ENCODE measurements around the gene CCDC122.

CCDC122 gene

GRCh38 chr13:43911871-43912270 lies 32.3 kb upstream of the CCDC122 start:
- no peak for DNase-seq (ENCODE audit: low read depth, low spot score)
- Histone ChIP-seq H3K4me3 (ENCODE audit: insufficient read length, low read depth) (no peak overlapping the region), H3K9ac (ENCODE audit: insufficient read length, low read depth) (no peak overlapping the region), H3K36me3 (ENCODE audit: insufficient read depth, insufficient read length, low read length) (no peaks in the 10 kb centered on the region), H3K4me1 (ENCODE audit: insufficient read depth, insufficient read length) (no peaks in the 10 kb centered on the region), H3K27me3 (ENCODE audit: insufficient read depth, insufficient read length) (no peaks in the 10 kb centered on the region), H3K9me3 (ENCODE audit: insufficient read depth, low read length) (no peaks in the 10 kb centered on the region)
- TF ChIP-seq ZNF274 (IDR thresholded peaks at IDR 0.05; ENCODE audit: low read depth, low read length) = no peak
- TF ChIP-seq YY1 (IDR thresholded peaks at IDR 0.05; ENCODE audit: insufficient read depth, insufficient read length) = no peak
- TF ChIP-seq SUZ12 (IDR thresholded peaks at IDR 0.05; ENCODE audit: extremely low read depth, insufficient read depth, insufficient read length) = no peak

GRCh38 chr13:43911278-43911677 lies 31.7 kb upstream of the CCDC122 start:
- Histone ChIP-seq H3K36me3 (ENCODE audit: insufficient read depth, insufficient read length, low read length) (no peaks in the 10 kb centered on the region), H3K4me1 (ENCODE audit: insufficient read depth, insufficient read length) (no peaks in the 10 kb centered on the region), H3K9me3 (ENCODE audit: insufficient read depth, low read length) (no peaks in the 10 kb centered on the region), H3K27me3 (ENCODE audit: insufficient read depth, insufficient read length) (no peaks in the 10 kb centered on the region), H3K9ac (ENCODE audit: insufficient read length, low read depth) (no peak overlapping the region), H3K4me3 (ENCODE audit: insufficient read length, low read depth) (no peak overlapping the region)
- no peak for TF ChIP-seq SUZ12 (IDR thresholded peaks at IDR 0.05; ENCODE audit: extremely low read depth, insufficient read depth, insufficient read length)
- no peak for TF ChIP-seq ZNF274 (IDR thresholded peaks at IDR 0.05; ENCODE audit: low read depth, low read length)
- TF ChIP-seq YY1 (IDR thresholded peaks at IDR 0.05; ENCODE audit: insufficient read depth, insufficient read length) = no peak
- DNase-seq (ENCODE audit: low read depth, low spot score) = no peak

GRCh38 chr13:43910856-43911255 lies 31.3 kb upstream of the CCDC122 start:
- Histone ChIP-seq H3K4me1 (ENCODE audit: insufficient read depth, insufficient read length) (no peaks in the 10 kb centered on the region), H3K36me3 (ENCODE audit: insufficient read depth, insufficient read length, low read length) (no peaks in the 10 kb centered on the region), H3K9me3 (ENCODE audit: insufficient read depth, low read length) (no peaks in the 10 kb centered on the region), H3K4me3 (ENCODE audit: insufficient read length, low read depth) (no peak overlapping the region), H3K27me3 (ENCODE audit: insufficient read depth, insufficient read length) (no peaks in the 10 kb centered on the region), H3K9ac (ENCODE audit: insufficient read length, low read depth) (no peak overlapping the region)
- TF ChIP-seq ZNF274 (IDR thresholded peaks at IDR 0.05; ENCODE audit: low read depth, low read length) (no peak), YY1 (IDR thresholded peaks at IDR 0.05; ENCODE audit: insufficient read depth, insufficient read length) (no peak), SUZ12 (IDR thresholded peaks at IDR 0.05; ENCODE audit: extremely low read depth, insufficient read depth, insufficient read length) (no peak)
- DNase-seq (ENCODE audit: low read depth, low spot score) = no peak

GRCh38 chr13:43908156-43909126 lies 28.9 kb upstream of the CCDC122 start:
- no peak for DNase-seq (ENCODE audit: low read depth, low spot score)
- TF ChIP-seq ZNF274 (IDR thresholded peaks at IDR 0.05; ENCODE audit: low read depth, low read length) = no peak
- TF ChIP-seq YY1 (IDR thresholded peaks at IDR 0.05; ENCODE audit: insufficient read depth, insufficient read length) = no peak
- TF ChIP-seq SUZ12 (IDR thresholded peaks at IDR 0.05; ENCODE audit: extremely low read depth, insufficient read depth, insufficient read length) = no peak
- no peaks in the 10 kb centered on the region for H3K9me3 ChIP-seq (ENCODE audit: insufficient read depth, low read length)
- H3K9ac ChIP-seq (ENCODE audit: insufficient read length, low read depth) = no peak overlapping the region
- no peaks in the 10 kb centered on the region for H3K4me1 ChIP-seq (ENCODE audit: insufficient read depth, insufficient read length)
- H3K4me3 ChIP-seq (ENCODE audit: insufficient read length, low read depth) = no peak overlapping the region
- H3K36me3 ChIP-seq (ENCODE audit: insufficient read depth, insufficient read length, low read length) = no peaks in the 10 kb centered on the region
- H3K27me3 ChIP-seq (ENCODE audit: insufficient read depth, insufficient read length) = no peaks in the 10 kb centered on the region

GRCh38 chr13:43905435-43906031 lies 26.0 kb upstream of the CCDC122 start:
- H3K9ac ChIP-seq (ENCODE audit: insufficient read length, low read depth) = no peak overlapping the region
- no peak overlapping the region for H3K4me3 ChIP-seq (ENCODE audit: insufficient read length, low read depth)
- H3K9me3 ChIP-seq (ENCODE audit: insufficient read depth, low read length) = no peaks in the 10 kb centered on the region
- no peaks in the 10 kb centered on the region for H3K4me1 ChIP-seq (ENCODE audit: insufficient read depth, insufficient read length)
- no peak for TF ChIP-seq YY1 (IDR thresholded peaks at IDR 0.05; ENCODE audit: insufficient read depth, insufficient read length)
- TF ChIP-seq ZNF274 (IDR thresholded peaks at IDR 0.05; ENCODE audit: low read depth, low read length) = no peak
- no peak for TF ChIP-seq SUZ12 (IDR thresholded peaks at IDR 0.05; ENCODE audit: extremely low read depth, insufficient read depth, insufficient read length)
- no peaks in the 10 kb centered on the region for H3K27me3 ChIP-seq (ENCODE audit: insufficient read depth, insufficient read length)
- no peaks in the 10 kb centered on the region for H3K36me3 ChIP-seq (ENCODE audit: insufficient read depth, insufficient read length, low read length)
- peak; percentile 49 for DNase-seq (ENCODE audit: low read depth, low spot score)

- Histone ChIP-seq H3K27me3 (ENCODE audit: insufficient read depth, insufficient read length) (no peaks in the 10 kb centered on the region), H3K36me3 (ENCODE audit: insufficient read depth, insufficient read length, low read length) (no peaks in the 10 kb centered on the region), H3K9me3 (ENCODE audit: insufficient read depth, low read length) (no peaks in the 10 kb centered on the region), H3K4me1 (ENCODE audit: insufficient read depth, insufficient read length) (no peaks in the 10 kb centered on the region), H3K9ac (ENCODE audit: insufficient read length, low read depth) (no peak overlapping the region), H3K4me3 (ENCODE audit: insufficient read length, low read depth) (no peak overlapping the region)
- DNase-seq (ENCODE audit: low read depth, low spot score) = no peak
- no peak for TF ChIP-seq SUZ12 (IDR thresholded peaks at IDR 0.05; ENCODE audit: extremely low read depth, insufficient read depth, insufficient read length)
- TF ChIP-seq YY1 (IDR thresholded peaks at IDR 0.05; ENCODE audit: insufficient read depth, insufficient read length) = no peak
- TF ChIP-seq ZNF274 (IDR thresholded peaks at IDR 0.05; ENCODE audit: low read depth, low read length) = no peak
These were observed 16.4 kb upstream of the CCDC122 start for GRCh38 chr13:43895940-43896339.

- H3K4me3 ChIP-seq (ENCODE audit: insufficient read length, low read depth) = no peak overlapping the region
- no peak overlapping the region for H3K9ac ChIP-seq (ENCODE audit: insufficient read length, low read depth)
- H3K36me3 ChIP-seq (ENCODE audit: insufficient read depth, insufficient read length, low read length) = no peaks in the 10 kb centered on the region
- no peaks in the 10 kb centered on the region for H3K27me3 ChIP-seq (ENCODE audit: insufficient read depth, insufficient read length)
- no peaks in the 10 kb centered on the region for H3K4me1 ChIP-seq (ENCODE audit: insufficient read depth, insufficient read length)
- TF ChIP-seq SUZ12 (IDR thresholded peaks at IDR 0.05; ENCODE audit: extremely low read depth, insufficient read depth, insufficient read length) (no peak), ZNF274 (IDR thresholded peaks at IDR 0.05; ENCODE audit: low read depth, low read length) (no peak)
- no peak for DNase-seq (ENCODE audit: low read depth, low spot score)
- H3K9me3 ChIP-seq (ENCODE audit: insufficient read depth, low read length) = no peaks in the 10 kb centered on the region
These were observed 14.9 kb upstream of the CCDC122 start for GRCh38 chr13:43894438-43894837.

Measured in NT2/D1 (cell line).